Epithelial cell of esophagus (primary cell): ENCODE data around the gene ANKRD37.
A peak's percentile ranks its signal among the peaks of the same experiment; 100 is the strongest.

Experiments
- DNase-seq: peaks from one replicate; pipeline ENCODE4 v3.0.0; 2010; ENCODE audit warnings: low read depth
- H3K4me3 ChIP-seq: 2 replicates; pipeline ENCODE4 v1.5.1; 2011; ENCODE audit warnings: mild to moderate bottlenecking, low read length, control low read depth
- CTCF ChIP-seq: IDR thresholded peaks from 2 replicates; pipeline ENCODE4 v1.5.1; 2011; ENCODE audit warnings: low read depth, mild to moderate bottlenecking, low read length, control low read depth, inconsistent platforms; ENCODE audit not compliant: insufficient read depth; ENCODE audit errors: missing control alignments

Gene ANKRD37

GRCh38 chr4:185395956-185396723, 501 bp upstream of the ANKRD37 start:
- no peak for TF ChIP-seq CTCF
- peak; percentile 99 for DNase-seq
- H3K4me3 ChIP-seq = peak overlapping the region; percentile 65

DNA sequence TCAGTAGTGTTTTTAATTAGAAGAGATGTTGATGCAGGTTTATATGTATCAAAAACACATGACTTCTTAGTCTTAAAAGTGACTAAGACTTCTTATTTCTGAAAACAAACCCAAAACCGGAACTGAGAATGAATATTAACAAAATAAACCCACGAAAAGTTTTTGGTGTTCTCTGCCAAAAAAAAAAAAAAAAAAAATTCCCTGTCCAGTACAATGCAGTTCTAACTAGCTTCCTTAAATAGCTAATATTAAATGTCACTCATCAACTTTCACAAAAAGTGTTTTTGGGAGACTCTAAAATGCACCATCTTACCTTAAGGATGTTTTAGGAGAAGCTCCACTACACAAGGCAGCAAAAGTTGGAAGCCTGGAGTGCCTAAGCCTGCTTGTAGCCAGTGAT, 2.0 kb downstream of the ANKRD37 start:
- no peak for TF ChIP-seq CTCF
- no peak overlapping the region for H3K4me3 ChIP-seq
- DNase-seq = no peak

GRCh38 chr4:185399466-185399865, 2.8 kb downstream of the ANKRD37 start:
- DNase-seq = peak; percentile 22
- TF ChIP-seq CTCF = no peak
- no peak overlapping the region for H3K4me3 ChIP-seq

GRCh38 chr4:185404031-185404430, 7.4 kb downstream of the ANKRD37 start:
- DNase-seq = no peak
- H3K4me3 ChIP-seq = no peak overlapping the region
- no peak for TF ChIP-seq CTCF

- H3K4me3 ChIP-seq = no peak overlapping the region
- no peak for TF ChIP-seq CTCF
- DNase-seq = no peak
Measured at GRCh38 chr4:185405296-185405999, 8.8 kb downstream of the ANKRD37 start.

DNA sequence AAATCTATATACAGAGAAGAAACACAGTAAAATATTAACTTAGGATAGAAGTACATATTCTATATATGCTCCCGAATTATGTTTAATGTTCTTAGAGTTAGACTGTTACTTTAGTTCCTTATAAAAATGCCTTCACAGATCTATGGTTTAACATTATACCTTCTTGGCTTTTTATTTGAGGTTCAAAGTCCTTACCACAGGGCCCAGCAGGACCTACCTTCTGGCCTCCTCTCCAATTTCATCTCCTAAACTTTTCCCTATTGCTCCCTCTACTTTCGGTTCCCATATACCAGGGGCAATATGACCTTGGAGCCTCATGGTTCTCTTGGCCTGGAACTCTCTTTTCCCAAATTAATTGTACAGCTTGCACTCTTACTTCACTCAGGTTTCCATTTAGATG, 11.8 kb downstream of the ANKRD37 start:
- no peak for DNase-seq
- TF ChIP-seq CTCF = no peak
- H3K4me3 ChIP-seq = no peak overlapping the region
